Inflammatory macrophage treated with lipopolysaccharide for 1 hour (primary cell): Measurements from ENCODE around the gene RASA3.
"Not testable (repeated sequence)": the region's sequence is repeated elsewhere in the genome, so short reads cannot be mapped to it uniquely, and the experiment has no call there.

Source experiments
- DNase-seq, 2 donors: peaks; one replicate each; pipeline ENCODE4 v3.0.0-alpha.2; 2020 to 2022

RASA3 gene

DNA sequence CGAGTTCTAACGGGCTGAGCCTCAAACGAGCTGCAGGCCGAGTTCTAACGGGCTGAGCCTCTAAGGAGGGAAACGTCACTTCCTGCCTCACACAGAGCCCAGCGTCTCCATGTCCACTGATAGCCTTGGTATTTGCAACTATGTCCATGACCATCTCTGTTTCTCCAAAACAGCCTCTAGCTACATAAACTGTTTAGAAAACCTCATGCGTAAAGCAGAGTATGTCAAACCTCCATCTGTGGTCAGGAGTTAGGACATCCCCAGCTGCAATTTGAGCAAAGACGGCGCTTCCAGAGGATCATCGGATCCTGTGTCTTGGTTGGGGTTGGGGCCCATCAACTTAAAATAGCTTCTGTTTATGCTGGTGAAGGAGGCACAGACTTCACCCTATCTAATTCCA is 20.8 kb downstream of the RASA3 start:
- no peak for DNase-seq

DNA sequence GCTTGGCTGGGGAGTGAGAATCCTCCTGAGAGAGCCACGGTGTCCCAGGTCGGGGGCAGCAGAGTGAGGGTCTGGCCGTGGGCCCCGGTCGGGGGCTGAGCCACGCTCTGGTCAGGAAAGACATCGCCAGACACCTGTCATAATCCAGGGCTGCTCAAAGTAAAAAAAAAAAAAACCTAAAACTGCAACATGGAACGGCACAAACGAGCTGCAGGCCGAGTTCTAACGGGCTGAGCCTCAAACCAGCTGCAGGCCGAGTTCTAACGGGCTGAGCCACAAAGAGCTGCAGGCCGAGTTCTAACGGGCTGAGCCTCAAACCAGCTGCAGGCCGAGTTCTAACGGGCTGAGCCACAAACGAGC is 21.6 kb downstream of the RASA3 start:
- not testable (repeated sequence) for DNase-seq

DNA sequence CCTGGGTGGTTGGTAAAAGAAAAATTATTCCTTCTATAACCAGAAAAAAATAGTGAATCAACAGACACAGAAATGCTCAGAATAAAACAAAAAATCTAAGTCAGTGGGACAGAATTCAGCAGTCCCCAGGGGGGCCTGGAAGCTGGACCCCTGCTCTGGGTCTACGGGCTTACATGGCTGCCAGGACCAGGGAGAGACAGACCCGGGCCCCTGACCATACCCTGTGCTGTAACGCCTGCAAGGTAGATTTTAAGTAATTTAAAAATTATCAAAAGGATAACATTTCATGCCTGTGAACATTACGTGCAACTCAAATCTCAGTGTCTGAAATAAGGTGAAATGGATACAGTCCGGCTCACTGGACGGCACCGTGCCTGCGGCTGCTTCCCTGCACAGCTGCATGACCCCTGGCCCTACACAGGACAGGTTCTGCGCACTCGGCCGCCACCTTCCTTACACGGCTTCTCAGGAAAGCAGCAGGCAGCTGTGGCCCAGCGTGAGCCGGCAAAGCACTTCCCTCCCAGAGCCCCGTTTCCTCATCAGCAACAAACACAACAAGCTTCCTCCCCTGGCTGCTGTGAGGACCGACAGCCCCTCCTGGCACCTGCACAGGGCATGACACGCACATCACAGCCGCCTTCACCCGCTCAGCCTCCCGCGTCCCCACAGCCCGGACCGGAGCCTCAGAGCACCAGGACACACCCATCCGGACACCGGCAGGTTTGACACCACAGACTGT is 22.2 kb downstream of the RASA3 start:
- DNase-seq, result peak in 1 of 2 donors; percentile 60

DNA sequence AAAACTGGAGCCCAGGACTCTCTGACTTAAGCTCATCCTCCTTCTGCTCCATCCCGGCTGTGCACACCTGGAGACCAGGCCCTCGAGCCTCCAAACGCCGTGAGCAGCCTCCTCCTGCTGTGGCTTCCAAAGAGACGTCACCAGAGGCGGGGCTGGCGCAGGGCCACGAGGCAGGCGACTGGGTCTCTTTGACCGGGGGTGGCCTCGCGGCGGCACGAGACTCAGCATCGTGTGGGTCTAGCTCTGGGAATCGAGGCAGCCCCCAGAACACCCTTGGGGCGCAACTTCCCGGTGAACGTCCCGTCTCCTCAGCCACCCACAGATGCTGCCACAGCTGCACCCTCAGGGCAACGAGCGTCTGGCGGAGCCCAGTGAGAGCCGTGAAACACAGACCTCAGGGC is 22.8 kb downstream of the RASA3 start:
- DNase-seq, result no peak

DNA sequence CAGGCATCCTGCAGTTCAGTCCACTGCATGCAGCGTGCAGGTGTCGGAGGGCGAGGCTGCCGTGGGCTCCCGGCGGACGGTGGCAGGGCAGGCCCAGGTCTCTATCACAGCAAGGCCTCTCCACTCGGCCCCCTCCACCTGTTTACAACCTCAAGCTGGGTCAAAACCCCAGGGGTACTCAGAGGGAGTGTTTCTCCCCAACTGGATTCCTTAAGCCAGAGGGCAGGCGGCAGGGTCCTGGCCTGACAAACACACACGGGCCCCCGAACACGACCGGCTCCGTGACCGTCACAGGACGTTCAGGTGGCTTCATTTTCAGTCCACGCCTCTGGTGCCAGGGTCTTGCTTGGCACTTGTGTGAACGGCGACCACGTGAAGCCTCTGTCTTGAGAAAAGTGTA is 23.5 kb downstream of the RASA3 start:
- DNase-seq, result no peak

DNA sequence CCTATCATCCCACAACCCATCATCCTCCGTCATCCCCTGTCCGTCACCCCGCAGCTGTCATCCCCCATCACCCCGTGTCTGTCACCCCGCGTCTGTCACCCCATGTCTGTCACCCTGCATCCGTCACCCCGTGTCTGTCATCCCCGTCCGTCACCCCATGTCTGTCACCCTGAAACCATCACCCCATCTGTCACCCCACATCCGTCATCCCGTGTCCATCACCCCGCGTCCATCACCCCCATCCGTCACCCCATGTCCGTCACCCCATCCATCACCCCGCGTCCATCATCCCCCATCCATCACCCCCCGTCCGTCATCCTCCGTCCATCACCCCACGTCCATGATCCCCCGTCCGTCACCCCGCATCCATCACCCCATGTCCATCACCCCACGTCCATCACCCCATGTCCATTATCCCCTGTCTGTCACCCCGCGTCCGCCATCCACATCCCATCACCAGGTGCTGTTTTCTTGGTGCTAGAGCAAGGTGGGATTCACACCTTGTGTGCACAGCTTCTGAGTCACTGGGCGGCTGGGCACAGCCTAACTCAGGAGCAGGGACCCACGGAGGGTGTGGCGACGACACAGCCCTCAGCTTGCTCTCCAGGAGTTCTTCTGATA is 24.2 kb downstream of the RASA3 start:
- DNase-seq, result no peak

DNA sequence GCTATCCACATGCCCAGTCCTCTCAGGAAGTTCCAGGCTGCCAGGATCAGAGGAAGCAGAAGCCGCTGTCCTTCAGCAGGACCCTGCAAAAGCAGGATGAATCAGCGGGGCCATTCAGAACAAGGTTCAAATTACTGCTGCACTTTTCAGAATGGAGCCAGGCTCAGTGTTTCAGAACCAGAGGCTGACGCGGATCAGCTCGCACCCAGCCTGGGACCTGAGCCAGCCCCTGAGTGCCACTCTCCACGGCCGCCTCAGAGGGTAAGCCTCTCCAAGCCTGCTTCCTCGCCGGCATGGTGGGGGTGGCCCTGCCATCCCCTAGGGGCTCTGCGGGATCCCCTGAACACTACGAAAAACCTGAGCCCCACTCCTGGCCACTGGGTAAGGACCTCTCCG is 24.7 kb downstream of the RASA3 start:
- DNase-seq, result no peak

DNA sequence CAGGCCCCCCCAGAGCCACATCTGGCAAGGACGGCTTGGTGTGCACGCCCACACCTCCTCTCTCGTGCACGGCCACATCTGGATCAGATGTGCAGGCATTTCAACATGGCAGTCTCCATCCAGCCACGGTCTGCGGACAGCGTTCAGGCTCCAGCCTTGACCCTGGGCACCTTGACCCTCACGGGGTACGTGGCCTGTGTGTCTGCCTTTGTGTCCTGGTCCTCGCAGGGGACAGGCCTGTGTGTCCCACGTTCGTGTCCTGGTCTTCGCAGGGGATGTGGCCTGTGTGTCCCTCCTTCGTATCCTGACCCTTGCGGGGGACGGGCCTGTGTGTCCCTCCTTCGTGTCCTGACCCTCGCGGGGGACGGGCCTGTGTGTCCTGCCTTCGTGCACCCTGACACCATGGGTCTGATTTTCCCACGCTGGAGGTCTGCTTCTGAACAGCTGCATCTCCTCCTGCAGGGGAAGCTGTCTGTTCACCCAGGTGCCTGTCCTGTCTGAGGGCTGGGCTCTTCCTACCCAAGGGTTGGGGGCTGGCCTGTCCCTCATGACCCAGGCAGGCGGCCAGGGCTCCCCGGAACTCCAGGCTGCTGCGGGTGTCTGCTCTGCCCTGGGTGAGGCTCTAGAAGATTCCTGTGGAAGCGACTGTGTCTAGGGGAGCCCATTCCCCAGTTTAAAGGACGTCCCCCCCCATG is 25.3 kb downstream of the RASA3 start:
- no peak for DNase-seq

DNA sequence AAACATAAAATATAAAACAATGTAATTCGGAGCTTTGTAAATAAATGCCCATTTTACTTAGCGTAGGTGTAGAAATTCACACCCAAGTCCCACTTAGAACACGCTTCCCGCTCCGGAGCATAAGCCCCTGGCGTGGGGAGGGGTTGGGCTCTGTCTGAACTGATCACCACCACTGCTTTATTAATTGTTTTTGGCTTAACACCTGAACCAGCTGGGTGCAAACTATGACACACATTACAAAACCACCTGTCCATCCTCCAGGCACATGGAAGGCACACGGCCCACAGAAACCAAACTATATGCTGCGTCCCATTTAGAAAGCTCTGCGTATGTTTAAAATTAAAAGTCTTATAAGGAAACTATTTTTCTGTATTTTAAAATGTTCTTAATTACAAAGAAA is 25.9 kb downstream of the RASA3 start:
- no peak for DNase-seq

DNA sequence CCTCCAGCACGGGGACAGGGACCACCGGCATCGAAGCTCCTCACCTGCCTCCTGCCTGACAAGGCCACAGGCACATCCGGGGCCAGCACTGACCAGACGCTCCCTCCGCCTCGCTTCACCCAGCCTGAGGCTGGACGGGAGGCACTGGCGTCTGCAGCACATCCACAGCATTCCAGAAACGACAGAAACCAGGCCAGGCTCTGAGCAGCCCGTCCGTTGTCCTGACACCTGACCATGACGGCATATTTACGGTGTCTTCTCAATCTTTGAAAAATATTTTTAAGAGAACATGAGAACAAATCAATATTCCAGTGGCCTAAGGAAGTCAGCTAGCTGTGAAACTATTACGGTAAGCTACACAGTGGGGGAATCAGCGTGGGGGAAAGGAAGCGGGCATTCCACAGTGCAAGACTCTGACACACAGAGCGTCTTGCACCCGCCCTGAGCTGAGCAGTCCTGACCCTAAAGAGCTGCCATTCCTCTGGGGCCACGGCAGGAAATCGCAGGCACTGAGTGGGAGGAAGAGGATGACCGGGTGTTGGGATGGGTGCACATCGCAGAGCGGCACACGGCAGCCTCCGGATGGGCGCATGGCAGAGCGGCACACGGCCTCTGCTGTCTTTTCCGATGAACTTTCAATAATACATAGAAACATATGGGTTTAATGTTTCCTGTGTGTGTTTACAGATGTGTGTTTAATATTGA is 26.8 kb downstream of the RASA3 start:
- DNase-seq, result no peak

DNA sequence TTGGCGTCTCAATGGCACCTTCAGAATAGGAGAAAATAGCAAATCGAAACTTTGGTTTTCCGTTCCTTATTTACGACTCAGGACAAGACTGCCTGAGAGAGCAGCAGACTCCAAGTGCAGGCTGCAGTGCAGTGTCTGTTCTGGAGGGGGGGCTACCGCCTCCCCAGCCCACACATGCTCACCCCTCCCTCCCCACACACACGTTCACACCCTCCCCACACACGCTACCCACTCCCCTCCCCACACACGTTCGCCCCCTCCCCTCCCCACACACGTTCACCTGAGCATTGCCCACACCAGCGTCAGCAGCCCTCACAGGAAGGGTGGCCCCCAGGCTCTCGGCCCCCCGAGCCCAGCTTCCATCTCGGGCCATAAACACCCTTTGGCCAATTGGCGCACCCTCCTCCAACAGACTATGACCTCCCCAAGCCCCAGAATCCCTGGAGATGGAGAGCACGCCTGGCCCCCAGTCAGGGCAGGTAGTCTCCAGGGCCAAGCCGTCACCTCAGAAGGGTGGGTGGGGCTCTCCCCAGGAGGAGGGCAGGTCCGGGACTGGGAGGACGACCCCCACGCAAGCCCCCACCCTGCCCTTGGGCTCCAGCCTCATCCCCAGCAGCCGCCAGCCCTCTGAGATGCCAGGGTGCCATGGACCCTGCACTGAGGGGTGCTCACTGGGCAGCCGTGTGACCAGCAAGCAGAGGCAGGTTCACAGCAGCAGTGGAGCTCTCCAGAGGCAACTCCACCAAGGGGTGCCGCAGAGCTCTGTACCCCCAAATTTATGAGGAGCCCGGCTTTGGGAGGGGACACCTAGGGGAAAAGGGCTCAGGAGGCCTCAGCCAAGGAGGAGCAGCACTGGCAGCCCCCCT is 27.5 kb downstream of the RASA3 start:
- no peak for DNase-seq

DNA sequence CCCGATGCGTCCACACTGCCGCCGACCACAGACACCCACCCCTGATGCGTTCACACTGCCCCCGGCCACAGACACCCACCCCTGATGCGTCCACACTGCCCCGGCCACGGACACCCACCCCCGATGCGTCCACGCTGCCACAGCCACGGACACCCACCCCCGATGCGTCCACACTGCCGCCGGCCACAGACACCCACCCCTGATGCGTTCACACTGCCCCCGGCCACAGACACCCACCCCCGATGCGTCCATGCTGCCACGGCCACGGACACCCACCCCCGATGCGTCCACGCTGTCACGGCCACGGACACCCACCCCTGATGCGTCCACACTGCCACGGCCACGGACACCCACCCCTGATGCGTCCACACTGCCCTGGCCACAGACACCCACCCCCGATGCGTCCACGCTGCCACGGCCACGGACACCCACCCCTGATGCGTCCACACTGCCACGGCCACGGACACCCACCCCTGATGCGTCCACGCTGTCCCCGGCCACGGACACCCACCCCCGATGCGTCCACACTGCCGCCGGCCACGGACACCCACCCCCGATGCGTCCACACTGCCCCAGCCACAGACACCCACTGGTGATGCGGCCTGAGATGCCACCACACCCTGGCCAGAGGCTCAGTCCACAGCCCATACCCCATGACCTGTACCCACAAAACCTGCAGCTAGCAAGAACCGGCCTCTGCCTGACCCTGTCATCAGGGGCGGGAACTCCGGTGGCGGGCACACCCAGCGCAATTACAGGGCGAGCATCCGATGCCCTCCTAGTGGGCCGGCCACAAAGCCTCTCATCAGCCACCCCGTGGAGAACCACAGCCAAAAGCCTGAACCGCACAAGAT is 28.4 kb downstream of the RASA3 start:
- no peak for DNase-seq

DNA sequence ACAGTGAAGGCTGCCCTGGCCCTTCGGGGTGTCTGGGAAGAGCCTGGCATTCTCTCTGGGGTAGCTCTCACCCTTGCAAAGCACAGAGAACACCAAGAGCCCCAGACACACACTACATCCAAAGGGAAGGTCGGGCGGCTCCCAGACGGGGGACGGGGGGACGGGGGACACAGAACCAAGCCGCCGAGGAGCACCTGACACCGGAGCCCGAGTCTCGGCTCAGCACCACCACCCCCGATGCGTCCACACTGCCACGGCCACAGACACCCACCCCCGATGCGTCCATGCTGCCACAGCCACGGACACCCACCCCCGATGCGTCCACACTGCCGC is 29.2 kb downstream of the RASA3 start:
- DNase-seq, result not testable (repeated sequence)

DNA sequence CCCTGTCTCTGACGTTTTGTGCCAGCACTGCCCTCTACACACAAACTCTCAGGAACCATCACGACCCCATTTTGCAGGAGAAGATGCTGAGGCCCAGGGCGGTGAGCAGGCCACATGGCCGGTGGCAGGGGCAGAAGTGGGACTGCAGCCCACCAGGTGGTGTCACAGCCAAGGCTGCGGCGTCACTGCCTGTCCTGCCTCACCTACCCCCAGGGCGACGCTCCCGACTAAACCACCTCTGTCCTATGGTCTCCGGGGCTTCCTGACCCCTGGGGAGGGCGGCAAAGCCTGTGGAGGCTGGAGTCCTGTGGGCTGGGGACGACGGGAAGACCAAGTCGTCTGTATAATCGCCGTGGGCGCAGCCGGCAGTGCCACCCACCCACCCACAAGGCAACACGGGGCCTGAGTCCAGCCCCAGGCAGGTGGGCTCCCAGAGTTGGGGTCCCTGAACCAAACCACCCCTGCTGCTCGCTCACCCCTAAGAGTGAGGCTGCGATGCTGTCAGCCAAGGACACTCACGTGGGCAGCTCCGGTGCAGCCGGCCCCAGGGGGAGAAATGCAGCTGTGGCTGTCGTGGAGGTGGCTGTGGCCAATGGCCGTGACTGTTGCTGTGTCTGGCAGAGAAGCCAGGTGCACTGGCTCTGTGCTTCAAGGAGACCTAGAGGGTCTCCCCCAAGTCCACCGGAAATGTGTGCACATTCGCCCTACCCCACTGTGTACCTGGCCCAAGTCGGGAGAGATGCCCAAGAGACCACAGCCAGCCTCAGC is 29.7 kb downstream of the RASA3 start:
- no peak for DNase-seq

DNA sequence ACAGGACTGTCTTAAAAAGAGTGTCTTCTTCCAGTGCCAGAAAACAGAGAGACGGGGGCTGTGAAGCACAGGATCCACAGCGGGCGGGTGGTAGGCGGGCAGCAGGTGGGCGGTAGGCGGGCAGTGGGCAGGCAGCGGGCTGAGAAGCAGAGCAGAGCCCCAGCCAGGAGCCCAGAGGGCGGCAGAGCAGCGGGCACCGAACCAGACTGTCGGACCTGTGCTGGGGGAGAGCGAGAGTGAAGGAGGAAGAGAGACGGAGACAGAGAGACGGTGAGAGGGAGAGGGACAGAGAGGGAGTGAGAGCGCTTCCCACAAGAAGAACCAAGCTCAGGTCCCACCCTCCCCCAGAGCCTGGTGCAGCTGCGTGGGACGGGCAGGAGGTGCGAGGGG is 30.3 kb downstream of the RASA3 start:
- DNase-seq, result no peak

DNA sequence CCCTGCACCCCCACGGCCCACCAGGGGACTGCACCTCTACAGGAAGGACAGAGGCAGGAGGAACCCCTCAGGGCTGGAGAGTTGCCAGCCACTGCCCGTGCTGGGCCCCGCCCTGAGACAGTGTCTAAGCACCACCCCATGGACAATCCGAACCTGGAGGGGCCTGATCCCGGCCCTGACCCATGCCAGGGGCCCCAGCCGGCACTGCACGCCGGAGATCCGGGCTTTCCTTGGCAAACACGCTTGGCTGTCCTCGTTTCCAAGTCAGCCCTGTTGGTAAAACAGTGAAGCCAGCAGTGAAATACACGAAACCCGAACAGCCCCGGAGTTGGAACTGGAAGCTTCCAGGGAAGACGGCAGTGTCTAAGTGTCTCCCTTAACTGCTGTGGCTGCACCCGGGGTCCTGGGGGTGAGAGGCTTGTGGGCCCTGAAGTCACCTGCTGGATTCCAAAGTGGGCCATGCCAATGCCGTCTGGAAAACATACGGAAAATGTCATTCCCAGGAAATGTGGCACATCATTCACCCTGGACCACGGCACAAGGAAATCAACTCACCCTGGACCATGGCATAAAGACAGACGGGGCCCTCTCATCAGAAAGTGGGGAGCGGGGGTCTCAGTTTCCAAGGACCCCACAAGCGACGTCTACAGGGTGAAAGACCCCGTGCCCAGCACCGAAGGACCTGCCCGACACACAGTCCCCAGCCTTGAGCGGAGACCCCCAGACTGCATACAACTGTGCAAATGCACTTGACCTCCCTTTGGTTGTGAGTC is 30.9 kb downstream of the RASA3 start:
- no peak for DNase-seq

DNA sequence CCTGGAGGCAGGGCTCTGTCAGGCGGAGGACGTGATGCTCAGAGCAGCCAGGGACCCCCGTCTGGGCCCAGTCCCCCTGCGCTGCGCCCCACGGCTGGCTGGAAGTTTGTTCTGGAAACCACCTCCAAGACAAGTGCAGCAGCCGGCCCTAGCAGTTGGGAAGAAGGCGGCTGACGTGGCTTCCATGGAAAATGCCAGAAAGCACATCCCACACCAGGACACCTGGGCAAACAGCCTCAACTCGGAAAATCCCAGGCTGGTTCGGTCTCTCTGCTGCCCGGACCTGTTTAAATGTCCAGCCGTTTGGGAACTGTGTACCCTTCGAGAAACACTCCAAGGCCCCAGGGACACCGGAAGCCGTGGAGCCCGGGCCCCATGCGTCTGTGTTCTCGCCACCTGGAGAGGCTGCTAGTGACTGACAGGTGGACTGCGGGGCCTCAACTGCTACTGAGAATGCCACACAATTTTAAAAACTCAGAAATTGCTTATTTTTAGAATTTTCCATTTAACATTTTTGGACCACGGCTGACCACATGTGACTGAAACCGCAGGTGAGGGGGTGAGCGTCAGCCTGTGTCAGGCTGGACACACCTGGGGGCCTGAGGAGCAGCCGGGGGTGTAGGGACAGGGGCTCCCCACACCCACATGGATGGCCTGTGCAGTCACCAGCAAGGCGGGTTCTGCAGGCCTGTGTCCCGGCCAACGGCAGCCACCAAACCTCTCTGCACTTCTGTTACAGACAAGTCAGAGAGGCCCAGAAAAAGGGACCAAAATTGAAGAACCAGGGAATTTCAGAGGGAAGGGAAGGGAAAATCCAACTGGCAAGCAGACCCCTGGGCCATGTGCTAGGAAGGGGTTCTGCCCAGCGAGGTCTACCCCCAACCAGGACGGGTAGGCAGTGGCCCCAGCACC is 31.7 kb downstream of the RASA3 start:
- DNase-seq, result no peak

DNA sequence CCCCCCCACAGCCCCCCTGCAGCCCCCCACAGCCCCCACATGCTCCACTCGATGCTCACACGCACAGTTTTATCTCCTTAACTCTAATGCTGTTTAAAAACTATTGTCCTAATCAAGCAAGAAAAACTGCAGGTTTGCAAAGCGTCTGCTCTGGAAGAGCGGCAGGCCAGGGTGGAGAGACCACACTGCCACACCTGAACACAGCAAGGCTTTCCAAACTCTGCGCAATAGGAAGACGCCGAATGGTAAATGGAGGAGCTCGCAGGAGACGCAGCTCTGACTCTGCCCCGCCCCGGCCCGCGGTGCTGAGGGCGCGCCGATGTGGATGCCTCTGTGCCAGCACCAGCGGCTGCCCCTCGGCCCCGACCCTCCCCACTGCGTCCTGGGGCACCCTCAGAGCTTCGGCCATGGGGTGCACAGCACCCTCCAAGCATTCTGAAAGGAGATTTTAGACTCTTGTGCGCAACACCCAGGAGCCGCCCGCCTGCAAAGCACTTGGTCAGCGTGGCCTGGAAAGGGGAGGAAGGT is 32.4 kb downstream of the RASA3 start:
- no peak for DNase-seq

DNA sequence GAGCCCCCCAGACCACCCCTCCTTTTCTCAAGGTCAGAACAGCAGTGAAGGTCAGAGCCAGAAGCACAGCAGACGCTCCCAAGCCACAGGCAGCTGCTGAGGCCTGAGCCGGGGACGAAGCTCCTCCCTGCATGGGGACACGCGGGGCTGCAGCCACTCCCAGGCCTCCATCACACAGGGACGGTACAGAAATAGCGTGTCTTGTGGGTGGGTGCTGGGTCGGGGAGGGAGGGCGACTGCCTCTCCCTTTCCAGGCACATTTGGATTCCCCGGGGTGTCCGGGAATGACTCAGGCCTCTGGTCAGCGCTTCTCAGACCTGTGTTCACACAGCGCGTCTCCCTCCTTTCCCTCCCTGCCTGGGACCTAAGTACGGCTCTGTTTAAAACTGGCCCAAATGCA is 33.2 kb downstream of the RASA3 start:
- peak; percentile 17 to 75 for DNase-seq
